ENCODE measurements around the gene LRCH3. TPM values are rescaled to one million over a fixed set of nuclear protein-coding genes. Genes with fewer than 3 reads are reported as not detected.

LRCH3 gene
- total RNA-seq, 1 experiment from 2014 or later = 56.4 TPM

GRCh38 chr3:197801891-197802778 lies 11.1 kb downstream of the LRCH3 start:
- no peaks in the 10 kb centered on the region for H3K27me3 ChIP-seq (ENCODE audit: insufficient read depth, low read length)
- no peaks in the 10 kb centered on the region for H3K23me2 ChIP-seq (ENCODE audit: insufficient read length, low read depth, low read length, poor library complexity, severe bottlenecking)
- H3K4ac ChIP-seq (ENCODE audit: low read depth, low read length) = no peak overlapping the region
- H3K27ac Mint-ChIP-seq = peak overlapping the region in 1 of 3 experiments; percentile 73; a peak in 1 of 7 replicates
- no peak for DNase-seq
- no peaks in the 10 kb centered on the region for H4K20me1 ChIP-seq (ENCODE audit: control insufficient read depth, insufficient read depth, insufficient read length)
- no peak overlapping the region for H2AK5ac ChIP-seq (ENCODE audit: insufficient read length, low read length)
- H3K56ac ChIP-seq (ENCODE audit: insufficient read length, low read depth, low read length) = no peak overlapping the region
- no CpG with 5 or more reads among the region's 8 CpGs for WGBS (ENCODE audit: extremely low coverage, insufficient read length, low lambda C conversion rate)
- no peak overlapping the region for H2AFZ ChIP-seq (ENCODE audit: low read length)
- no peak overlapping the region for H3K23ac ChIP-seq (ENCODE audit: insufficient read length, low read depth, low read length)
- no peak overlapping the region for H2BK15ac ChIP-seq (ENCODE audit: low read depth, low read length)
- H2BK120ac ChIP-seq (ENCODE audit: low read depth, low read length, poor library complexity, severe bottlenecking) = no peak overlapping the region
- H3K4me1 ChIP-seq (ENCODE audit: insufficient read depth, low read length) = no peaks in the 10 kb centered on the region; the same call in 1 of the 2 replicates
- no peak overlapping the region for H2BK12ac ChIP-seq (ENCODE audit: insufficient read length, low read depth, low read length)
- H3T11ph ChIP-seq (ENCODE audit: low read length) = no peak overlapping the region
- H4K91ac ChIP-seq (ENCODE audit: insufficient read length, low read depth, low read length) = no peak overlapping the region
- H3K27ac ChIP-seq (ENCODE audit: insufficient read length, low read depth, low read length) = no peak overlapping the region
- no peak overlapping the region for H4K5ac ChIP-seq (ENCODE audit: insufficient read length, low read depth, low read length)
- H3K4me1 Mint-ChIP-seq = peaks cover 6 to 16% of the 10 kb centered on the region in 2 experiments; a peak in 3 of 4 replicates
- TF ChIP-seq, protein P1, sequence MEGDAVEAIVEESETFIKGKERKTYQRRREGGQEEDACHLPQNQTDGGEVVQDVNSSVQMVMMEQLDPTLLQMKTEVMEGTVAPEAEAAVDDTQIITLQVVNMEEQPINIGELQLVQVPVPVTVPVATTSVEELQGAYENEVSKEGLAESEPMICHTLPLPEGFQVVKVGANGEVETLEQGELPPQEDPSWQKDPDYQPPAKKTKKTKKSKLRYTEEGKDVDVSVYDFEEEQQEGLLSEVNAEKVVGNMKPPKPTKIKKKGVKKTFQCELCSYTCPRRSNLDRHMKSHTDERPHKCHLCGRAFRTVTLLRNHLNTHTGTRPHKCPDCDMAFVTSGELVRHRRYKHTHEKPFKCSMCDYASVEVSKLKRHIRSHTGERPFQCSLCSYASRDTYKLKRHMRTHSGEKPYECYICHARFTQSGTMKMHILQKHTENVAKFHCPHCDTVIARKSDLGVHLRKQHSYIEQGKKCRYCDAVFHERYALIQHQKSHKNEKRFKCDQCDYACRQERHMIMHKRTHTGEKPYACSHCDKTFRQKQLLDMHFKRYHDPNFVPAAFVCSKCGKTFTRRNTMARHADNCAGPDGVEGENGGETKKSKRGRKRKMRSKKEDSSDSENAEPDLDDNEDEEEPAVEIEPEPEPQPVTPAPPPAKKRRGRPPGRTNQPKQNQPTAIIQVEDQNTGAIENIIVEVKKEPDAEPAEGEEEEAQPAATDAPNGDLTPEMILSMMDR (conservative IDR thresholded peaks at IDR 0.05) = peak; percentile 47
- no peak overlapping the region for H4K8ac ChIP-seq (replicated peaks; ENCODE audit: insufficient read length, low read depth, low read length)
- H3K4me2 ChIP-seq (ENCODE audit: insufficient read depth, insufficient read length, low read length) = no peak overlapping the region
- peaks cover 23% of the 10 kb centered on the region; the same call in 1 of the 2 replicates for H3K79me2 ChIP-seq (ENCODE audit: insufficient read depth, low read length)
- H3K79me1 ChIP-seq (ENCODE audit: insufficient read depth, low read depth, low read length, poor library complexity, severe bottlenecking) = peaks cover 15% of the 10 kb centered on the region
- H3K18ac ChIP-seq (ENCODE audit: insufficient read length, low read depth, low read length) = no peak overlapping the region
- no peaks in the 10 kb centered on the region for H3K9me3 ChIP-seq (ENCODE audit: control insufficient read depth, low read depth, low read length)
- H3K14ac ChIP-seq (ENCODE audit: insufficient read depth, low read length) = no peak overlapping the region
- H3K27me3 Mint-ChIP-seq (ENCODE audit: low read depth) = no peaks in the 10 kb centered on the region; the same call in 1 of the 2 replicates
- peaks cover 2 to 4% (median 4%) of the 10 kb centered on the region in 3 experiments; a peak in 4 of 7 replicates for H3K36me3 Mint-ChIP-seq (ENCODE audit: insufficient read depth in 1 of 3, low read depth in 3 of 3)
- H3K9ac ChIP-seq (ENCODE audit: extremely low read depth, insufficient read length, low read length) = no peak overlapping the region
- no peaks in the 10 kb centered on the region for H3K9me3 Mint-ChIP-seq
- H2BK20ac ChIP-seq (ENCODE audit: low read depth, low read length, poor library complexity, severe bottlenecking) = no peak overlapping the region
- no peak overlapping the region for H3K4me3 Mint-ChIP-seq
- H2BK5ac ChIP-seq (ENCODE audit: insufficient read length, low read length) = no peak overlapping the region
